IPS-20b (cell line): ENCODE results near the gene CSNK2B.

Experiments
- H3K27ac ChIP-seq: one replicate; pipeline ENCODE4 v1.5.1; 2013; ENCODE audit warnings: low read length
- H3K27me3 ChIP-seq: 2 replicates; pipeline ENCODE4 v1.6.1; 2013; ENCODE audit warnings: mild to moderate bottlenecking, low read length, inconsistent platforms; ENCODE audit not compliant: insufficient read depth
- H3K36me3 ChIP-seq: 2 replicates; pipeline ENCODE4 v1.6.1; 2013; ENCODE audit warnings: low read depth, mild to moderate bottlenecking, inconsistent platforms, low read length, moderate library complexity; ENCODE audit not compliant: insufficient read depth
- H3K4me1 ChIP-seq: 2 replicates; pipeline ENCODE4 v1.6.1; 2013; ENCODE audit warnings: mild to moderate bottlenecking, control low read depth, inconsistent platforms, low read length, moderate library complexity; ENCODE audit not compliant: insufficient read depth
- H3K4me3 ChIP-seq: 2 replicates; pipeline ENCODE4 v1.5.1; 2013; ENCODE audit warnings: mild to moderate bottlenecking, low read length, inconsistent platforms
- H3K9ac ChIP-seq: 2 replicates; pipeline ENCODE4 v1.6.1; 2013; ENCODE audit warnings: low read depth, mild to moderate bottlenecking, inconsistent platforms, low read length, moderate library complexity
- H3K9me3 ChIP-seq: 2 replicates; pipeline ENCODE4 v1.6.1; 2013; ENCODE audit warnings: mild to moderate bottlenecking, low read depth, low read length, inconsistent platforms; ENCODE audit not compliant: insufficient read depth

CSNK2B gene

DNA sequence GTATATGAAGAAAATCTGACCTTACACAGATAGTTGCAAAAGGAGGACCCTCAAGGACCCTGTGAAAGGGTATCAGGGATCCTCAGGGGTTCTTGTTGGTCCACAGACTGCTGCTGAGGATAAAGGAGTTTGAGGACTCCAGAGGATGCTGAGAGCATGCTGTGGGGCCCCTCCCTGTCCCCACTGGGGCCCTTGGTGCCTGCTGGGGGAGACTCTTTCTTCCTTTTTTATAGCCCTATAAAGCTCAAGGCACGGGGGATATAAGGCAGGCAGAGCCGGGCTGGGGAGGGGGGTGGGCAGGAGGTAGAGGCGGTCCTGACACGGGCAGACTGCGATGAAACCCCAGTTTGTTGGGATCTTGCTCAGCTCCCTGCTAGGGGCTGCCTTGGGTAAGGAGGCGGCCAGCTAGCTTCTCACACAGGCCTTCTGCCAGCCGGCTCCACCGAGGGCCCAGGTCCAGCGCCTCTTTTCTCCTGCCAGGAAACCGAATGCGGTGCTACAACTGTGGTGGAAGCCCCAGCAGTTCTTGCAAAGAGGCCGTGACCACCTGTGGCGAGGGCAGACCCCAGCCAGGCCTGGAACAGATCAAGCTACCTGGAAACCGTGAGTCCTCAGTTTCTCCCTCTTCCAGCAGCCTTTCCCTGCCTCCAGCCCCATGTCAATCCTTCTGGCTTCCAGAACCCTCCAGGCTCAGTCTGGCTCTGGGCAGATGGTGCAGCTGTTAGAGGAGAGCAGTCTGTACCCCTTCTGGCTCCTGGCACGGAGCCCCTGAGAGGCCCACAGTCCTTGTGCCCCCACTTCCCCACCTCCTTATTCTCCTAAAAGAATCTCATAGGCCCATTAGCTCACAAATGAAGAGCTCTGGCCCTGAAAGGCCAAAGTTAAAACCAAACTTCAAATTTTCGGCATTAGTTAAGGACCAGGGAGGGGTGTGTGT lies 49.4 kb downstream of the CSNK2B start, which contains the start of gene LY6G6D:
TSS of gene LY6G6D (plus strand) at position 327 of the 937 bp plus-strand sequence. CDS start at position 335, 8 bp downstream.
- H3K9me3 ChIP-seq, result no peaks in the 10 kb centered on the region

DNA sequence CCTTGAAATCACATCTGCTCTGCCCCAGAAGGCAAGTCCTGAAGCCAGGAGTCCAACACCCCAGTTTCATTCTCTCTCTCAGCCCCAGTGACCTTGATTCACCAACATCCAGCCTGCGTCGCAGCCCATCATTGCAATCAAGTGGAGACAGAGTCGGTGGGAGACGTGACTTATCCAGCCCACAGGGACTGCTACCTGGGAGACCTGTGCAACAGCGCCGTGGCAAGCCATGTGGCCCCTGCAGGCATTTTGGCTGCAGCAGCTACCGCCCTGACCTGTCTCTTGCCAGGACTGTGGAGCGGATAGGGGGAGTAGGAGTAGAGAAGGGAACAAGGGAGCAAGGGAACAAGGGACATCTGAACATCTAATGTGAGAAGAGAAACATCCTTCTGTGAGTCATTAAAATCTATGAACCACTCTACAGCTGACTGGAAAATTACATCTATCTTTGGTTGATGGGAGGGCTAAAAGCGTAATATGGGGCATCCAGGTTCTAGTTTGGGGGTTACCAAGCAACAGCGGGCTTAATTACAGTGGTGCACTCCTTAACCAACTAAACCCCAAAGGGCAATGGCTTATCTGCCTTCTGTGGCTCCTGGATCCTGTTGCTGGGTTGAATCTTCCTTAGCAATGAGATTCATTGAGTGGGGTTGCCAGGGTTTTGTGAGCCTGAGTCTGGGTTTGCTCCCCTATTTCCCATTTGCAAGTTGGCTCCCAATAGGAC lies 51.8 kb downstream of the CSNK2B start:
- Histone ChIP-seq H3K4me3 (no peak overlapping the region), H3K27ac (no peak overlapping the region), H3K9ac (peak overlapping the region; percentile 3; the same call in 1 of the 2 replicates), H3K36me3 (no peaks in the 10 kb centered on the region), H3K4me1 (peaks cover 30% of the 10 kb centered on the region; the same call in 1 of the 2 replicates), H3K9me3 (no peaks in the 10 kb centered on the region), H3K27me3 (no peaks in the 10 kb centered on the region)

More for the DNA sequence above, 49.4 kb downstream of the CSNK2B start, which contains the start of gene LY6G6D:
- Histone ChIP-seq H3K27me3 (no peaks in the 10 kb centered on the region), H3K27ac (no peak within 1 kb of the TSS), H3K4me1 (peaks cover 30% of the 10 kb centered on the region; the same call in 1 of the 2 replicates), H3K4me3 (peak within 1 kb of the TSS; percentile 23; the same call in 1 of the 2 replicates), H3K9ac (peak within 1 kb of the TSS; percentile 66; the same call in 1 of the 2 replicates), H3K36me3 (no peaks in the 10 kb centered on the region)

DNA sequence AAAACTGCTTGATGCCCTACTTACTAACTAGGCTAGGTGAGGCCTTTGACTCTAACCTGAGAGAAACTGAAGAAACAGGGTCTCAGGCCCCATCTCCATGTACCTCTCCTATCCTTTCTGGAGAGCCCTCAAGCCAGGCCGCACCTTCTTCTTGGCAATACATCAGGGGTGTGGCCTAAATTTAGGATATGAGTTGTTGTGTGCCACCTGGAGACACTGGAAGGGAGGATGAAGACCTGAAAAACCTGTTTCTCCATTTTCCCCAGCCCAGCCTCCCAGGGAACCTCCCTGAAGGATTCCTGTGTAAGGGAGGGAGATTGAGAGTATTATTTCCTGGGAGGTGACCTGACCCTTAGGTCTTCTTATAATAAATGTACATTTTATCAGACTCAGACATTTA lies 52.4 kb downstream of the CSNK2B start:
- Histone ChIP-seq H3K4me1 (peaks cover 28% of the 10 kb centered on the region; the same call in 1 of the 2 replicates), H3K27me3 (no peaks in the 10 kb centered on the region), H3K9me3 (no peaks in the 10 kb centered on the region), H3K9ac (no peak overlapping the region), H3K36me3 (no peaks in the 10 kb centered on the region), H3K4me3 (no peak overlapping the region), H3K27ac (no peak overlapping the region)

DNA sequence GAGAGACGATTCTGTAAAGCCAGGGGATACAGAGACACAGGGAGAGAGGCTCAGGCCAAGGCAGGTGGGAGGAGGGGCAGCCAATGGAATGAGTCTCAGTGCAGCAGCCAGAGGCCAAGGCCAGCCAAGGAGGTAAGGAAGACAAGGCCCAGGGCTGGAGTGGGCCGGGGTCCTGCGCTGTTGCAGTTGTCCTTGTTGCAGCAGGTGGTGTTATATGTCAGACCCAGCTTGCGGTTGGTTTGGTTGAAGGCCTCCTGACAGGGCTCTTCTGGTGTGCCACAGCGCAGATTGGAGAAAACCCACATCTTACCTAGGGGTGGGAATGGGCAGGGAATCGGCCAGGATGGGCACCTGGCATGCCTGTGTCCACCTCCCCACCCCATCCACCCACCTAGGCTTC lies 53.1 kb downstream of the CSNK2B start:
- Histone ChIP-seq H3K4me3 (no peak overlapping the region), H3K9ac (no peak overlapping the region), H3K9me3 (no peaks in the 10 kb centered on the region), H3K27ac (no peak overlapping the region), H3K4me1 (peaks cover 21% of the 10 kb centered on the region; the same call in 1 of the 2 replicates), H3K27me3 (no peaks in the 10 kb centered on the region), H3K36me3 (no peaks in the 10 kb centered on the region)
